GM21367 (cell line): Measurements from ENCODE around the gene CEACAM3.

Experiments
- ATAC-seq: cut with Tn5 transposase; IDR thresholded peaks from one replicate; pipeline ENCODE4 v1.9.1; 2021; ENCODE audit not compliant: unreplicated experiment

CEACAM3 gene

GRCh38 chr19:41792513-41793413 lies 3.6 kb upstream of the CEACAM3 start:
- no peak for ATAC-seq

DNA sequence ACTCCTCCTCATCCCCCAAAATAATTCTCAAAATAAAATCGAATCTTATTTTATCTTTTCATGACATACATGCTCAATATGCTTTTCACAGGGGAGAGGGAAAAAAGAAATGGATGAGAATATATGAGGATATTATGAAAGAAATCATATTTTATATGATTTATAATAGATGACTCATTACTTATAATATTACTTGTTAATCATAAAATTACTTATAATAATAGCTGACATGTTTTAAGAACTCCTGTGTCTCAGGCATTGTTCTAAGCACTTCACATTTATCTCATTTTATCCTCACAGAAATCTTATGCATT lies 3.0 kb upstream of the CEACAM3 start:
- ATAC-seq, result no peak

GRCh38 chr19:41795031-41795461 lies 1.3 kb upstream of the CEACAM3 start:
- no peak for ATAC-seq

DNA sequence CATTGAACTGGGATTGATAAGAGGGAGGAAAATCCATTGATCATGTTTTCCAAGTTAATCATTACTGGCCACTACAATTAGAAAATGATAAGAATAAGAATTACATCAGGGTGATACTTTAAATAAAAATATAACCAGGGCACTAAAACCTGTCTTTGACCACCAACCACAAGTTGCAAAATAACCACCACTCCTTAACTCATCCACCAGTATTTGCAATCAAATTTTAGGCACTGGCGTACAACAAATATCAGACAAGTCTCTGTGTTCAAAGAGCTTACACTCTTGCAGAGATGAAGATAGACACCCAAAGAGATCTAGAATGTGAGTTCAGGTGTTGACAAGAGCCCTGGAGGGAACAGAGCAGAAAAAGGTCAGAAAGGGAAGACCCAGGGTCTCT lies 514 bp downstream of the CEACAM3 start:
- ATAC-seq, result no peak

DNA sequence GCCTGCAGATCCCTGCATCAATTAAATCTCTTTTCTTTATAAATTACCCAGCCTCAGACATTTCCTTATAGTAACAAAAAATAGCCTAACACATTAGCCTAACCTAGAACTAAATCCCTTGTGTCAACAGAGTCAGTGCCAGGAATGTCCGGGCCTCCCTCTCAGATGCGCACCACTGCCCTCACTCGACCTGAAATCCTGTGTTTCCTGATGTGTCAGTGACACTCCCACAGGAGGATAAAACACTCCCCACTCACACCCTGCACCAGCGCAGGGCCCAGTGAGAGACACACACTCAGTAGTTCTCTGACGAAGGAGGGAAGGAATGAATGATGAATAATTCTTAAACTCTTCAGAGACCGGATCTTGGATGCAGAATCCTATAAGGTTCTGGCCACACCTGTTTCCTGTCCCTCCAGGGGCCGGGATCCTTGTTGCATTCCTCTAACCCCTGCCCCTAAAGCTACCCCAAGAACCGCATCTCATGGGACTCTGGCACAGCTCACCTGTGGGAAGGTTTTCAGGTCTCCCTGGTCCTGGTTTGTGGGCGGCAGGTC lies 3.1 kb downstream of the CEACAM3 start:
- no peak for ATAC-seq

DNA sequence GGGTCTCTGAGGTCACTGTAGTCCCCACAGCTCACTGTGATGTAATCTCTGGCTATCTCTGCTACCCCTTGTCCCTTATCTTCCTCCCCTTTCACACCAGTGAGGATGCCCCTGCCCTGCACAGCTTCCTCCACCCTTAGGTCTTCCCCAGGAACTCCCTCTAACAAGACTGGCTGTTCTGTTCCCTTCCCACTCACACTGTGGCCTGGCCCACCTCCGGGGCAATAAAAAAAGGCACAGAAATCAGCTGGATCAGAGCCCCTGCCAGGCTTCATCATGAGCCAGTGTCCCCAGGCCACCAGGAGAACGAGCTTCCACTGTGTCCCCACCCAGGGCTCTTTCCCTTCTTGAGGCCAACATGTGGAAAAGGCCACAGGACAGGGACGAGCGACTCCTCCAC lies 4.6 kb downstream of the CEACAM3 start:
- no peak for ATAC-seq

DNA sequence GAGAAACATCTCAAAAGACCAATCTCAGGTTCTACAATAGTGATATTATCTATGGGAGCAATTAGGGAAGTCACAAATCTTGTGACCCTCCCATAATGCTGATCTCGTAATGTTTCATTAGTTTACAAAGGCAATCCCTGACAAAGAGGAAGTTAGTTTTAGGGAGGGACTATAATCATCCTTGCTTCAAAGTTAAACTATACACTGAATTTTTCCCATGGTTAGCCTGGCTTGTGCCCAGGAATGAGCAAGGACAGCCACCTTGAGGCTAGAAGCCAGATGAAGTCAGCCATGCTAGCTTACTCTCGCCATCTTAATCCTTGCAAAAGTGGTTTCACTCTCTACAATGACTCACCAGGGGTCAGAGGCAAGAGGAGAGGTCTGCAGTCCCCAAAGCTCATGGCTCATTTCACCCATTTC lies 5.4 kb downstream of the CEACAM3 start:
- no peak for ATAC-seq

GRCh38 chr19:41802770-41803169 lies 6.4 kb downstream of the CEACAM3 start:
- no peak for ATAC-seq

GRCh38 chr19:41804336-41804735 lies 7.9 kb downstream of the CEACAM3 start:
- no peak for ATAC-seq

GRCh38 chr19:41807176-41807575 lies 10.8 kb downstream of the CEACAM3 start:
- ATAC-seq, result no peak

DNA sequence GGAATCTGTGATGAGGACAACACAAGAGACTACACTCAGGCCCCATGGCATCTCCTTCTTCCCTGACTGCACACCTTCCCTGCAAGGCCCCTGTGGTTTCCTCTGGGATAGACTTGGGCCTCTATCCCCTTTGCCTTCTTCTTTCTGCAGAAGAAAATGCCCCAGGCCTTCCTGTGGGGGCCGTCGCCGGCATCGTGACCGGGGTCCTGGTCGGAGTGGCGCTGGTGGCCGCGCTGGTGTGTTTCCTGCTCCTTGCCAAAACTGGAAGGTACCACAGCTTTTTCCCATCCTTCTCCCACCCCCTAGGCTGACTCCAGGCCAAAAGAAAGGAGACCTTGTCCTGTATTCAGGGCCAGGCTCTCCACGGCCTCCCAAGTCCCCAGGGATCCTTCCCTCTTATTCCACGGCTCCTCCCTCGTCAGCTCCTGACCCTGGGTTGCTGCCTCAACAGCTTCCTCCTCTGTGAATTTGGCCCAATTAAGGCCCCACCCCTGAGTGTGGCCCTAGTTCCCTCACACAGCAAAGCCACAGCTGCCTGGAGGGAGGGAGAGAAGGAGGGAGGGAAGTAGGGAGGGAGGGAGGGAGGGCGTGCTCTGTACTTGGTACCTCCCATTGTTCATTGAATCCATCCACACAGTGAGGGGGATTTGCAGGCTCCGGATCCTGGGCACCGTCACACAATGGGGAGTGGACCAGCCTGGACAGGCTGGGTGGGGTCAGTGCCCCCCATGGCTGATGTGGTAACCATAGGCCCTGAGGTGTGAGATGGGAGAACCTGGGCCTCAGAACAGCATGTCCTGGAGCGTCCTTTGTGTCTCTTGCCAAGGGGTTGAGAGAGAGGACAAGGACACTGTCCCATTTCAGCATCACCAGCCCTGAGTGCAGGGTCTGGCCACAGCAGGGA lies 12.5 kb downstream of the CEACAM3 start:
- no peak for ATAC-seq

GRCh38 chr19:41810301-41810700 lies 13.9 kb downstream of the CEACAM3 start:
- ATAC-seq, result no peak

- ATAC-seq, result no peak
Measured at GRCh38 chr19:41811036-41811435, 14.6 kb downstream of the CEACAM3 start.

DNA sequence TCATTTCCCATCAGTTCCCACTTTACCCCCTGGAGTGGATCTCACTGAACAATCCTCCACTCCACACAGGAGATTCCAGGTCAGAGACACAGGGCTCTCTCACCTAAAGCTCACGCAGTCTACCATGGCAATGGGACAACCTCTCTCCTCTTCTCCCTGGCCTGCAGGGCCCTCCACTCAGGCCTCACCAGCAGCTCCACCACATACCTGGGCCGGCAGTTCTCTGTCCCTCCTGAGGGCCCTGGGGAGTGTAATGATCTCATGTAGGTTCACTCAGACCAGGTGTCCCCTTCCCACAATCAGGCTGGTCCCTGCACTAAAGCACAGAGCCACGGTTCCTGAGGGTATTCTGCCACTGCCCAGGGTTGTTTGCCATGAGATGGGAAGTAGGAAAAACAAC lies 15.6 kb downstream of the CEACAM3 start:
- ATAC-seq, result no peak

DNA sequence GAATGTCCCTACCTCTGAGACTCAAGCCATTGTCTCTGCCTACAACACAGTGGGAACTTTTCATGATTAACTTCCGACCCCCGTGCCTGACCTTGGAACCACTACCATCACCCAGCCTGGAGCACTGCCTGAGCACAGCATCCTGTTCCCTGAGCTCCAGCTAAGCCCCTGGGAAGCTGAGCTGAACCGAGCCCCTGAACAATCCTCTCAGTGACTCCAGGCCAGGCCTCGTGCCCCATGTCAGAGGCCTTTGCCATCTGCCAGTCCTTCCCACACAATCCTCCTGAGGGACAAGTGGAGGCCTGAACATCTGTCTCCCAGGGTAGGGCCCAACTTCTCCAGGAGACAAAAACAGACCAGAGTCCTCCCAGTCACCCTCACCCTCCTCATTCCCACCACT lies 17.5 kb downstream of the CEACAM3 start:
- no peak for ATAC-seq

DNA sequence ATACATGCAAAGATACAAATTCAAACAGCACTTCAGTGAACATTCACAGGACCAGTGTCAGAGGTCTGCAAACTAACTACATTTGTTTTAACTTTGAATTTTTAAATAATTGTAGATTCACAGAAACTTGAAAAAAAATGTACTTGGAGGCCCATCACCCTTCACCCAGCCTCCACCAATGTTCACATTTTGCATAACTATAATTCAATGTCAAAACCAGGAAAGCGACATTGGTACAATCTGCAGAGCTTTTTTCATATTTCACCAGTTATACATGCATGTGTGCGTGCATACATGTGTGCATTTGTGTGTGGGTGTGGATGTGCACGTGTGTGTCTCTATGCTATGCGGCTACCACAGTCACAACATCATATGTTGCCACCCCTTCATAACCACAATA lies 18.9 kb downstream of the CEACAM3 start:
- ATAC-seq, result no peak

GRCh38 chr19:41816761-41817160 lies 20.4 kb downstream of the CEACAM3 start:
- ATAC-seq, result no peak

- ATAC-seq, result no peak
Measured at GRCh38 chr19:41821003-41821735, 24.8 kb downstream of the CEACAM3 start.

GRCh38 chr19:41837981-41838708 lies 41.8 kb downstream of the CEACAM3 start:
- no peak for ATAC-seq

DNA sequence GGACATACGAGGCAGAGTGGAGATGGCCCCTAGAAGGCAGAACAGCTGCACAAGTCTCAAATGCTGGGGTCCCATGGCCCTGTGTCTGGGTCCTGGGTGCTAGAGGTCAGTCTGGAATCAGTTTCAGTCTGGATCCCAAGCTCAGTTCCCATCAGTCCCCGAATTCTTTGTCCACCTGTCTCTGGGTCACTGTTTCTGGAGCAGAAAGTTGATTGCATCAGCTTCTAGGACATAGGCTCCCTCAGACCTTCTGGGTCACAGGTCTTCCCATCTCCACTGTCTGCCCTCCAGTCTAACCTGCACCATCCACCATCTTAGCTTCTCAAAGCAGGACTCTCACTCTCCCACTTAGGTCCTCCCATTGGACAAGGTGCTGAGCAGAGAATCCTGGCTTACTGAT lies 42.8 kb downstream of the CEACAM3 start:
- no peak for ATAC-seq
